SK-N-SH (cell line): ENCODE measurements around the gene CCDC188. TPM values are rescaled to one million over a fixed set of nuclear protein-coding genes. Genes with fewer than 3 reads are reported as not detected.

ENCODE experiments used
- CTCF ChIA-PET: fragments of 300-600, 350-600 bp; formaldehyde crosslinking; extraction: SDS; loops from one replicate; lab custom pipeline; 2021; lab: Yijun Ruan, JAX
- POLR2A ChIA-PET: fragments of 350-600 bp; sonication (Branson Sonifier 250); formaldehyde crosslinking; extraction: SDS; loops from one replicate; lab custom pipeline; 2020; ENCODE audit warnings: antibody characterized with exemption, inconsistent platforms; lab: Yijun Ruan, JAX
- DNase-seq: peaks from one replicate; pipeline ENCODE4 v3.0.0; 2012
- H2AFZ ChIP-seq: fragments of 200-600 bp; sonication (generic); 2 replicates; pipeline ENCODE4 v1.8.1; 2016; ENCODE audit warnings: antibody characterized with exemption, mild to moderate bottlenecking, low read depth
- H3F3A ChIP-seq: fragments of 200-600 bp; sonication (generic); replicated peaks from 2 replicates; pipeline ENCODE3; 2016; ENCODE audit warnings: antibody characterized with exemption, mild to moderate bottlenecking; ENCODE audit not compliant: insufficient read depth
- H3K27ac ChIP-seq, 2 experiments: fragments of 200-500 bp in 1 of 2; fragments of 200-600 bp in 1 of 2; sonication (Bioruptor generic) in 1 of 2; sonication (generic), shearing (Covaris generic) in 1 of 2; 2 replicates each; pipeline versions ENCODE4 v1.5.1 to v1.6.1; 2014 to 2016; ENCODE audit warnings: low read depth in 2 of 2, inconsistent platforms in 1 of 2, low read length in 1 of 2, mild to moderate bottlenecking in 1 of 2, mixed read lengths in 1 of 2
- H3K27me3 ChIP-seq: fragments of 200-600 bp; sonication (generic), shearing (Covaris generic); 2 replicates; pipeline ENCODE4 v1.6.1; 2016; ENCODE audit warnings: mixed run types; ENCODE audit not compliant: insufficient read depth
- H3K36me3 ChIP-seq, 2 experiments: fragments of 200-500 bp in 1 of 2; fragments of 200-600 bp in 1 of 2; sonication (Bioruptor generic) in 1 of 2; sonication (generic) in 1 of 2; replicated peaks in 1 of 2; 2 replicates each; pipeline versions ENCODE3 to v1.5.1; 2014 to 2016; ENCODE audit warnings: low read length in 1 of 2, mild to moderate bottlenecking in 1 of 2; ENCODE audit not compliant: insufficient read depth in 2 of 2, control insufficient read depth in 1 of 2
- H3K4me1 ChIP-seq, 2 experiments: fragments of 200-500 bp in 1 of 2; fragments of 200-600 bp in 1 of 2; sonication (Bioruptor generic) in 1 of 2; sonication (generic), shearing (Covaris generic) in 1 of 2; 2 replicates each; pipeline versions ENCODE4 v1.5.1 to v1.6.1; 2014 to 2016; ENCODE audit warnings: low read depth in 1 of 2, low read length in 1 of 2, mixed run types in 1 of 2; ENCODE audit not compliant: insufficient read depth in 2 of 2, control insufficient read depth in 1 of 2
- H3K4me2 ChIP-seq: fragments of 200-600 bp; sonication (generic), shearing (Covaris generic); 2 replicates; pipeline ENCODE4 v1.6.1; 2017; ENCODE audit warnings: mixed run types
- H3K4me3 ChIP-seq, 2 experiments: fragments of 200-500 bp in 1 of 2; fragments of 200-600 bp in 1 of 2; sonication (Bioruptor generic) in 1 of 2; sonication (generic), shearing (Covaris generic) in 1 of 2; 2 replicates each; pipeline versions ENCODE4 v1.5.1 to v1.8.1; 2014 to 2016; ENCODE audit warnings: low read depth in 2 of 2, inconsistent platforms in 1 of 2, low read length in 1 of 2, mild to moderate bottlenecking in 1 of 2, mixed read lengths in 1 of 2, moderate library complexity in 1 of 2
- H3K79me2 ChIP-seq: fragments of 200-600 bp; sonication (generic); 2 replicates; pipeline ENCODE4 v1.8.1; 2017; ENCODE audit warnings: mild to moderate bottlenecking; ENCODE audit not compliant: insufficient read depth
- H3K9ac ChIP-seq: fragments of 200-600 bp; sonication (generic); 2 replicates; pipeline ENCODE4 v1.6.1; 2017; ENCODE audit warnings: mixed run types
- H3K9me2 ChIP-seq: fragments of 200-600 bp; sonication (generic); 2 replicates; pipeline ENCODE4 v1.6.1; 2017; ENCODE audit warnings: mixed run types
- H3K9me3 ChIP-seq: fragments of 200-600 bp; sonication (generic); 2 replicates; pipeline ENCODE4 v1.6.1; 2017; ENCODE audit warnings: mixed run types, mild to moderate bottlenecking, moderate library complexity
- H4K20me1 ChIP-seq: fragments of 200-600 bp; sonication (generic); 2 replicates; pipeline ENCODE4 v1.6.1; 2017; ENCODE audit warnings: mild to moderate bottlenecking, mixed run types; ENCODE audit not compliant: insufficient read depth
- CTCF ChIP-seq: fragments of 200-600 bp; sonication (generic); IDR thresholded peaks from 2 replicates; pipeline ENCODE4 v1.6.1; 2017; ENCODE audit warnings: antibody characterized with exemption, mild to moderate bottlenecking, moderate library complexity
- EP300 ChIP-seq, 2 experiments: IDR thresholded peaks; 2 replicates each; pipeline versions ENCODE4 v1.4.0 to v1.6.1; 2012; ENCODE audit warnings: borderline replicate concordance in 1 of 2, low read depth in 1 of 2, low read length in 1 of 2
- FOXJ3 ChIP-seq: sonication (generic); formaldehyde crosslinking; IDR thresholded peaks from 2 replicates; pipeline ENCODE4 v1.5.1; 2020; ENCODE audit warnings: mild to moderate bottlenecking, missing genetic modification reagents
- FOXM1 ChIP-seq: IDR thresholded peaks from 2 replicates; pipeline ENCODE4 v1.4.0; 2012; ENCODE audit warnings: low read depth, mild to moderate bottlenecking
- GATA2 ChIP-seq: sonication (generic); formaldehyde crosslinking; IDR thresholded peaks from 2 replicates; pipeline ENCODE4 v1.5.0; 2020; ENCODE audit warnings: mild to moderate bottlenecking, missing genetic modification reagents
- JUND ChIP-seq: IDR thresholded peaks from 2 replicates; pipeline ENCODE4 v1.4.0; 2012
- MAX ChIP-seq: IDR thresholded peaks from 2 replicates; pipeline ENCODE4 v1.4.0; 2012; ENCODE audit warnings: low read depth
- RCOR1 ChIP-seq: fragments of 150-350 bp; IDR thresholded peaks from 2 replicates; pipeline ENCODE4 v1.6.1; 2017; ENCODE audit warnings: antibody characterized with exemption, low read length
- RFX5 ChIP-seq: IDR thresholded peaks from 2 replicates; pipeline ENCODE4 v1.6.1; 2012; ENCODE audit warnings: mild to moderate bottlenecking, improper control_type of control experiment, low read length
- TCF12 ChIP-seq: IDR thresholded peaks from 2 replicates; pipeline ENCODE4 v1.4.0; 2012
- TEAD4 ChIP-seq: IDR thresholded peaks from 2 replicates; pipeline ENCODE4 v1.4.0; 2012; ENCODE audit warnings: mild to moderate bottlenecking, borderline replicate concordance; ENCODE audit not compliant: insufficient read depth
- USF2 ChIP-seq: fragments of 150-350 bp; IDR thresholded peaks from 2 replicates; pipeline ENCODE4 v1.6.1; 2017; ENCODE audit warnings: antibody characterized with exemption, low read length, low read depth, borderline replicate concordance
- ZBTB33 ChIP-seq: IDR thresholded peaks from 2 replicates; pipeline ENCODE4 v1.4.0; 2012; ENCODE audit warnings: low read depth, borderline replicate concordance
- WGBS: methylation state at CpG from one replicate; pipeline ENCODE4 v1.1.6; 2017; ENCODE audit warnings: low lambda C conversion rate; 5-methylcytosine and 5-hydroxymethylcytosine counted together
- polyA plus RNA-seq, 3 experiments: library from polyadenylated mRNA; depleted of rRNA; stranded (reverse); fragments of >200 nt; gene quantifications; 2 replicates each; pipeline ENCODE4 v1.2.3, GENCODE V29; 2012

Gene CCDC188
- polyA plus RNA-seq, 1 of the 3 experiments (the other 2 are of a cell fraction), result 21.1 TPM

GRCh38 chr22:20180640-20181039 lies 29.8 kb upstream of the CCDC188 start:
- DNase-seq, result no peak
- no peak overlapping the region for H3K27ac ChIP-seq
- H3K79me2 ChIP-seq, result no peaks in the 10 kb centered on the region
- no peaks in the 10 kb centered on the region for H3K9me2 ChIP-seq
- H3K9ac ChIP-seq, result no peak overlapping the region
- 58% methylated on average over 4 of the region's 8 CpGs for WGBS
- H3K4me2 ChIP-seq, result no peak overlapping the region
- H3F3A ChIP-seq, result no peaks in the 10 kb centered on the region
- no peaks in the 10 kb centered on the region for H3K9me3 ChIP-seq
- no peak overlapping the region for H2AFZ ChIP-seq
- ChIA-PET CTCF (interaction anchor here (0.7 to 1.3 kb wide), 4 partner anchors 21 to 69 kb away, joined by 3 to 4 read pairs (median 4); no protein-coding TSS in a partner anchor), POLR2A (no interaction called here)
- H3K36me3 ChIP-seq, result no peaks in the 10 kb centered on the region
- no peaks in the 10 kb centered on the region for H3K27me3 ChIP-seq
- no peaks in the 10 kb centered on the region for H3K4me1 ChIP-seq
- H3K4me3 ChIP-seq, result no peak overlapping the region
- TF ChIP-seq RFX5 (no peak), CTCF (0 out of 2 replicates have a peak, but pooled peaks have one; percentile 6), TEAD4 (no peak), JUND (no peak), USF2 (no peak)
- no peaks in the 10 kb centered on the region for H4K20me1 ChIP-seq

GRCh38 chr22:20180245-20180630 lies 29.4 kb upstream of the CCDC188 start:
- Histone ChIP-seq H3K27ac (no peak overlapping the region), H3F3A (no peaks in the 10 kb centered on the region), H2AFZ (no peak overlapping the region), H3K79me2 (no peaks in the 10 kb centered on the region), H3K4me1 (peaks cover 0 to 3% of the 10 kb centered on the region in 2 experiments; a peak in 1 of 4 replicates), H3K36me3 (no peaks in the 10 kb centered on the region), H4K20me1 (no peaks in the 10 kb centered on the region), H3K27me3 (no peaks in the 10 kb centered on the region), H3K4me3 (no peak overlapping the region), H3K4me2 (no peak overlapping the region), H3K9me2 (no peaks in the 10 kb centered on the region), H3K9ac (no peak overlapping the region), H3K9me3 (no peaks in the 10 kb centered on the region)
- POLR2A ChIA-PET, result no interaction called here
- DNase-seq, result peak; percentile 62
- TF ChIP-seq RCOR1, result no peak
- TF ChIP-seq GATA2 (CRISPR knock-in tag), result no peak
- TF ChIP-seq TCF12, result no peak
- TF ChIP-seq EP300 (IDR thresholded peaks at IDR 0.05; ENCODE audit: borderline replicate concordance in 1 of 2, low read depth in 1 of 2, low read length in 1 of 2), result no peak
- peak; percentile 51 for TF ChIP-seq CTCF
- TF ChIP-seq MAX, result no peak
- no peak for TF ChIP-seq FOXJ3
- no peak for TF ChIP-seq FOXM1
- TF ChIP-seq ZBTB33, result no peak
- 41% methylated on average over 5 of the region's 13 CpGs for WGBS
- CTCF ChIA-PET, result interaction anchor here (0.9 to 1.3 kb wide), 3 partner anchors 21 to 70 kb away, joined by 3 to 4 read pairs (median 4); no protein-coding TSS in a partner anchor
